ENCODE measurements around the gene SLC22A1.
"Not testable (repeated sequence)": the region's sequence is repeated elsewhere in the genome, so short reads cannot be mapped to it uniquely, and the experiment has no call there.

The SLC22A1 gene

DNA sequence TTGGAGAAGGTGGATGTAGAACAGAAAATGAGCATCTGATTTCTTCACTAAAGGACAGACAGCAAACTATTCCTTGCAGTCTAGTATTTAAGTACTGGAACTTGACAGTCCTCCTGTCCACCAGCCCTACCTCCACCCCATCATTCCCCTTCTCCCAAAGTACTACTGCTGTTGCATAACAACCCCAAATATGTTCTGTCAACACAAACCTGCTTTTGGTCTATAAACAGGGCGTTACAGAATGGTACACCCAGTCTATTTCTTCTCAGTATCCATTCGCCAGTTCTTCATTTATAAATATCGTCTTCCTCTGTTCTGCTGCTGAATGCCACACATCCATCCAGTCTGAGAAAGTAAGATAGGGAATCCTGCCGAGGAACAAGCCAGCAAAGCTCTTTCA is 27.7 kb upstream of the SLC22A1 start:
- no peak for DNase-seq (ENCODE audit: low spot score)

DNA sequence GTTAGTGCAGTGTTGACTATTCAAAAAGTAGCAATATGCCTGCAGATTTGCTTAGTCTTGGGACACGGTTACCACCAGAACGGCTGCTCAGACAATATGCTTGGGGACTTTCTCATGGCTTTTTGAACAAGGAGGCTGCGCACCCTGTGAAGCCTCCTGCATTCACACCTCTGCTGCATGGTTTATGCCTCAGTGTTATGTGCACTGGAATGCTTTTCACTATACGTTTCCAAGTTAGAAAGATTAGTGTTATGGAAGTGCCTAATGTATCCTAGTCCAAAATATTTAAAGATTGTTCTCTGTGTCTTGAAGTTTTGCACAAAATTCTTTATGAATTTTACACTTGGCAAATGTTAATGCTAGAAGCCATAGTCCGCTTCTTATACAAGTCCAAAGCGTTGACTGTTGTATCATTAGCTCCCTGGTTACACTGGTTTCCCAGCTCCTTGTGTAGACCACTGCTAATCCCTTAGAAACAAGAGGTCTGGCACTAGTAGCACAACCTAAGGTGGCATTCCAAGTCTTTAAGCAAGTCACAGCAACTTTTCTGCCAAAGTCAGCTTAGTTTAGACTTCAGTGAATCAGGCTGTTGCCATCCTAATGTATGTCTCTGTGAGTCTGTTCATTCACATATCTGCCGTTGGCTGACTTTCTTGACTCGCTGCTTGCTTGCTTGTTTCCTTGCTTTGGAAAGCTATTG is 26.3 kb upstream of the SLC22A1 start:
- no peak for DNase-seq (ENCODE audit: low spot score)

DNA sequence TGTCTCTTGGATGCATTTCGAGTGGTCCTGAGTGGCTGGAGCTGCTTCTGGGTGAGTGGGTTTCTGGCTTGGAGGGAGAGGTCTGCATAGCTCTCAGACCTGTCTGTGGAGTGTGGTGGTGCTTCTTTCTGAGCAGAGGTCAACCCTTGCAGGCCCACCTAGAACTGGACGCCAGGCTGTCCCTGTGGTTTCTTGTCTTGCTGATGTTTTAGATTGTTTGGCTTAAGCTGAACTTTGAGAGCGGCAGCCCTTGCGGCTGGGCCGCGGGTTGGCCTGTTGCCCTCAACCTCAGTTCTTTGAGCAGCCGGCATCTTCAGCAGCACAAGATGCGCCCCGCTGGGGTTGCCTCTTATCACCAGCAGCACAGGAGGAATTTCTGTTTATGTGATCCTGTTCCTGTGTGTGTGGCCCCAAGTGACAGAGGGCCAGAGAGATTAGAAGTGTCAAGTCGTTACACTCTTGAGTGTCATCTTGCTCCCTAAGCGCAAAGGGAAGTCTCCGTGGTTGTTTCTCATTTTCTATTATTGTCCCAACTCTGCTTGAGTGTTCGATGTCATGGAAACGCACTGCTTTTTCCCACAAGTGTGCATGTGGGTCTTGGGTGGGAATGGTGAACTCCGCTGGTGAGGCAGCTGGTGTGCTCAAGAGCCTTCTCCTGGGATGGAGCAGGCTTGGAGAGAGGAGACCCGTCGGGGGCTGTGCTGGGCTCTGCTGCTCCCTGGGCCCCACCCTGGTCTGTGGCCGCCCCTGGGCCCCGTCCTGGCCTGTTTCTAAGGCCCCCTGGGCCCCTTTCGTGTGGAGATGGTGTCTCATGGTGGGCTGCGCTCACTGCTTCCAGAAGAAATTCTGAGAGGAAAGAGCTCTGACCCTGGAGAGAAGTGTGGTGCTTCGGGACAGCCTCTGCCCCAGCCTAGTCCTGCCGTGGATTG is 20.1 kb upstream of the SLC22A1 start:
- DNase-seq (ENCODE audit: low spot score): no peak

DNA sequence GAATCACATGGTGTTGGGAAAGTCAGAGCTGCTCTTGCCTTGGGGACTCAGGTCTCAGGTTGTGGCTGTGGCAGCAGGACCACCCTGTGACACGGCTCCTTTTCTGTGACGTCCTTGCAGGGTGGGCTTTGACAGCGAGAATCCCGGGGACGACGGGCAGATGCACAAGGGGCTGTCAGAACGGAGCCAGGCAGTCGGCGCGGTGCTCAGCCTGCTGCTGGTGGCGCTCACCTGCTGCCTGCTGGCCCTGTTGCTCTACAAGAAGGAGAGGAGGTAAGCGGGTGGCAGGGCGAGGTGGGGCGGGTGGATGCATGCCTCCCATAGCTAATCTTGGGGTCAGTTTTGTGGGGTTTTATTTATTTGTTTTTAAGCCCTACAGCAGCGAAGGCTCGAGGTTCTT is 19.2 kb upstream of the SLC22A1 start:
- DNase-seq (ENCODE audit: low spot score): no peak

GRCh38 chr6:160102956-160103824 is 18.4 kb upstream of the SLC22A1 start:
- DNase-seq (ENCODE audit: low spot score): peak; percentile 48

DNA sequence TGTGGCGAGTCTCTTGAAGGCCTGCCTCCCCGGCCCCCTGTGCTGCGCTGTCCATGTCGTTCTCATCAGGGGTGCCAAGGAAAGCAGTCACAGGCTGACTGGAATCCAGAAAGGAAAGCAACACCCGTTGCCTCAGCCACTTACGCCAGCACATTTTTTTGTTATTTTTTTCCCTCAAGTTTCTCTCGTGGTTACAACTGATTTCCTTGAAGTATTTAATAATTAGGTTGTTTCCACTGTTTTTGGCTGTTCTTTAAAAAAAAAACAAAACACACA is 17.9 kb upstream of the SLC22A1 start:
- no peak for DNase-seq (ENCODE audit: low spot score)

GRCh38 chr6:160104821-160105517 is 16.6 kb upstream of the SLC22A1 start:
- DNase-seq (ENCODE audit: low spot score): no peak

DNA sequence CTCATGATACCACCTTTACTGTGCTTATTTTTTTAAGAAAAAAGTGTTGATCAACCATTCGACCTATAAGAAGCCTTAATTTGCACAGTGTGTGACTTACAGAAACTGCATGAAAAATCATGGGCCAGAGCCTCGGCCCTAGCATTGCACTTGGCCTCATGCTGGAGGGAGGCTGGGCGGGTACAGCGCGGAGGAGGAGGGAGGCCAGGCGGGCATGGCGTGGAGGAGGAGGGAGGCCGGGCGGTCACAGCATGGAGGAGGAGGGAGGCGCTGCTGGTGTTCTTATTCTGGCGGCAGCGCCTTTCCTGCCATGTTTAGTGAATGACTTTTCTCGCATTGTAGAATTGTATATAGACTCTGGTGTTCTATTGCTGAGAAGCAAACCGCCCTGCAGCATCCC is 15.6 kb upstream of the SLC22A1 start:
- DNase-seq (ENCODE audit: low spot score): no peak

- no peak for DNase-seq (ENCODE audit: low spot score)
These were observed 14.9 kb upstream of the SLC22A1 start for GRCh38 chr6:160106701-160107100.

DNA sequence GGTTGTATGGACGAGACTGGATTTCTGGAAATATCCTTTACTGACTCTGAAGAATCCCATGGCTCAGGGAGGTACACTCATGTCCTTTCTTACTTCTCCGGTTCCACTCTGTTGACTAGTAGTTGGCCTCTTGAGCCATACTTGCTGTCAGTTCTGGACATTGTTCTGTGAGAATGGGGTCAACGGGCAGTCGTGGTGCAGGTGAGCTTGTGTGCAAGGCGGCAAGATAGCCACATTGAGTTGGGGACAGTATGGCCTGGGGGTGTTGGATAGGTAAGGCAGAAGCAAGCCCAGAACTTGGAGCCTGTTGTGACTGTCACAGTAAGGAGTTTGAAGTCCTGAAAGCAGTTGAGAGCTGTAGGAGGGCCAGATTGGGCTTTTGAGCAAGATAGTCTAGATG is 13.5 kb upstream of the SLC22A1 start:
- no peak for DNase-seq (ENCODE audit: low spot score)

- no peak for DNase-seq (ENCODE audit: low spot score)
These were observed 11.0 kb upstream of the SLC22A1 start for GRCh38 chr6:160110586-160111123.

DNA sequence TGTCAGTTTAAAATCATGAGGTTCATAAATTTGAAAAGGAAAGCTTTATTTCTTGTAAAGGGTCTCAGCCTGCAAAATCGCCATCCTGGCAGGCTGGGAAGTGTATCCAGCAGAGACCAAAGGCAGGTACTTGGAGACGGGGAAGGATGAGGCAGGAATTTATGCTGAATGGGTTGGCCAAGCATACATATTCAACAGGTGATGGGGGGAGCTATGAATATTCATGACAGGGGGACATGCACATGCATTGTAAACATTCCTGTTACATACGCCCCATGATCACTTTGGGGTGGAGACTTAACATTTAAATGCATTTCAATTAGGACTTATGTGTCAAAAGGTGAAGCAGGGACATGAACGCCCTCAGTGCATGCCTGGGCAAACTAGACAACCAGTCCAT is 9.8 kb upstream of the SLC22A1 start:
- no peak for DNase-seq (ENCODE audit: low spot score)

- no peak for DNase-seq (ENCODE audit: low spot score)
These were observed 8.9 kb upstream of the SLC22A1 start for GRCh38 chr6:160112628-160113299.

DNA sequence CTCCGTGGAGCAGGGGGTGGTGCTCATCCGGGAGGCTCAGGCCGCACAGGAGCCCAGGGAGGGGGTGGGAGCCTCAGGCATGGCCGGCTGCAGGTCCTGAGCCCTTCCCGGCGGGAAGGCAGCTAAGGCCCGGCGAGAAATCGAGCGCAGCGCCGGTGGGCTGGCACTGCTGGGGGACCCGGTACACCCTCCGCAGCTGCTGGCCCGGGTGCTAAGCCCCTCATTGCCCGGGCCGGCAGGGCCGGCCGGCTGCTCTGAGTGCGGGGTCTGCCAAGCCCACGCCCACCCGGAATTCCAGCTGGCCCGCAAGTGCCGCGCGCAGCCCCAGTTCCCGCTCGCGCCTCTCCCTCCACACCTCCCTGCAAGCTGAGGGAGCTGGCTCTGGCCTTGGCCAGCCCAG is 7.1 kb upstream of the SLC22A1 start:
- not testable (repeated sequence) for DNase-seq (ENCODE audit: low spot score)

GRCh38 chr6:160115421-160115820 is 6.2 kb upstream of the SLC22A1 start:
- no peak for DNase-seq (ENCODE audit: low spot score)

GRCh38 chr6:160116411-160116810 is 5.2 kb upstream of the SLC22A1 start:
- no peak for DNase-seq (ENCODE audit: low spot score)

- no peak for DNase-seq (ENCODE audit: low spot score)
These were observed 4.5 kb upstream of the SLC22A1 start for GRCh38 chr6:160117137-160117536.

GRCh38 chr6:160118620-160119229 is 2.9 kb upstream of the SLC22A1 start:
- no peak for DNase-seq (ENCODE audit: low spot score)

DNA sequence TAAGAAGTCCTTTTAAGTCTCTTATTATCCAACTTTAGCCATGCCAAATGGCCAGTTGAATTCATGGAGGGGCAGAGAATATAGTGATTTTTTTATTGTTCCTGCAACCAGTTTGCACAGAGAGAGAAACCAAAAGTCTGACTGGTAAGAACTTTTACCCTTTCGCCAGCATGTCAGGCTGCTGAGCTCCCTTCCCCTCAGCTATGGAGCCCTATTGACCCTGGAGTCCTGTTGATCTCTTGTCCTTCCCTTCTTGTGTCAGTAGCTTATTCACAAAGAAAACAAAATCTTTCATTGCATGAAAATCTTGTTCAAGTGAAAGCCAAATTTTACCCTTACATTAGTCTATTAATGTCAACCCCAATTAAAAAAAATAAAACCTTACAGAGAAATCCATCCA is 1.5 kb upstream of the SLC22A1 start:
- no peak for DNase-seq (ENCODE audit: low spot score)

DNA sequence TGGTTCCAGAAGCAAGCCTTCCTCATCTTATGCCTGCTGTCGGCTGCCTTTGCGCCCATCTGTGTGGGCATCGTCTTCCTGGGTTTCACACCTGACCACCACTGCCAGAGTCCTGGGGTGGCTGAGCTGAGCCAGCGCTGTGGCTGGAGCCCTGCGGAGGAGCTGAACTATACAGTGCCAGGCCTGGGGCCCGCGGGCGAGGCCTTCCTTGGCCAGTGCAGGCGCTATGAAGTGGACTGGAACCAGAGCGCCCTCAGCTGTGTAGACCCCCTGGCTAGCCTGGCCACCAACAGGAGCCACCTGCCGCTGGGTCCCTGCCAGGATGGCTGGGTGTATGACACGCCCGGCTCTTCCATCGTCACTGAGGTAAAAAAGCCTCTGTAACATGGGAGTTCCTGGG is 366 bp downstream of the SLC22A1 start:
- DNase-seq (ENCODE audit: low spot score): no peak

GRCh38 chr6:160122744-160123143 is 1.1 kb downstream of the SLC22A1 start:
- no peak for DNase-seq (ENCODE audit: low spot score)
